ENCODE results near the gene PASK. TPM values are rescaled to one million over a fixed set of nuclear protein-coding genes. Genes with fewer than 3 reads are reported as not detected.

Gene PASK
- total RNA-seq, 2 experiments from 2014 or later: 26.8 to 84.3 TPM

DNA sequence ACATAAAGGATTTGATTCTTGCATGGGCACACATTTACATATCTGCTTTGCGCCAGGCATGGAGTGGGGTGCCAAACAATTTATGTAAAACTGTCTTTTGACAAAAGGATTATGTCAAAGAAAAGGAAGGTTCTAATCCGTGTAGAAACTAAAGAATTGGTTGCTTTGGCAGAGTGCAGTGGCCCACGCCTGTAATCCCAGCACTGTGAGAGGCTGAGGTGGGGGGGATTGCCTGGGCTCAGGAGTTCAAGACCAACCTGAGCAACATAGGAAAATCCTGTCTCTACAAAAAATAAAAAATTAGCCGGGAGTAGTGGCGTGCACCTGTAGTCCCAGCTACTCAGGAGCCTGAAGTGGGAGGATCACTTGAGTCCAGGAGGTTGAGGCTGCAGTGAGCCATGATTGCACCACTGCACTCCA is 46.1 kb downstream of the PASK start:
- no TSS peak for BruUV-seq (replicated peaks)
- DNase-seq (ENCODE audit: low spot score): no peak
- intact Hi-C loops (cut with micrococcal nuclease; ENCODE audit: unreplicated experiment): loop anchor here (2.0 kb wide), 1 partner anchor 584 kb away; the partner anchor contains the start of gene DTYMK

DNA sequence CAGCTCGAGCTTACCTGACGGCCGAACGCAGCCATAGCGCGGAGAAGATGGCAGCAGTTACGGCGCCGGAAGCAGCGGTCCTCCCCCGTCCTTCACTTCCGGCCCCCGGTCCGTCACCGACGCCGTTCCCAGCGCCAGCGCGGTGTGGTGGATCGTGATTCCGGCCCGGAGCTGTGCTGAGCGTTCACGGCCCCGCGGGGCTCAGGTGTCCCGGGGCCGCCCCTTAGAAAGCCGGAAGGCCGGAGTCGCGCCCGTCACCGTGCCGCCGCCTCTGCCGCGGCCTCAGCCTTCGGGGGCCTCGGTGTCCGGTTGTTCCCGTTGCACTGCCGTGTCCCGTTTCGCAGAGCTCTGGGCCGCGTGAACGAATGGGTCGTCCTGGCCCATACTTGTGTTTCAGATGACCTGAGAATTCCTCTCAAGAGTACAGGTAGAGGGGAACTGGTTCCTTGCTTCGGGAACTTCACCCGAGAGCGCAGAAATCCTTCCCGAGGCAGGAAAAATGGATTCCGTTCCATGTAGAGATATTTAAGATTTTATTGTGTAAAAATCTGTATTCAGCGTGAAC is 47.0 kb downstream of the PASK start, which contains the start of gene MTERF4:
Gene MTERF4 (minus strand): TSS at position 49 of the 565 bp plus-strand sequence. CDS start 14 bp downstream, at position 35.
- ChIA-PET POLR2A (interaction anchor here (0.6 kb wide), 1 partner anchor 706 kb away, joined by 3 read pairs; no protein-coding TSS in a partner anchor), CTCF (ENCODE audit: unreplicated experiment) (no interaction called here)
- Histone ChIP-seq H3K4me2 (ENCODE audit: low read length) (peak within 1 kb of the TSS; percentile 98), H3K9me3 (ENCODE audit: low read length) (no peaks in the 10 kb centered on the region), H3K36me3 (ENCODE audit: insufficient read depth, low read length) (peaks cover 33% of the 10 kb centered on the region), H3K27ac (ENCODE audit: low read depth, low read length, poor library complexity, severe bottlenecking) (peak within 1 kb of the TSS; percentile 63), H3K4me3 (ENCODE audit: low read depth, low read length, poor library complexity, severe bottlenecking) (peak within 1 kb of the TSS; percentile 82), H3K4me1 (ENCODE audit: insufficient read depth, low read length, poor library complexity, severe bottlenecking) (peaks cover 33% of the 10 kb centered on the region), H3K9me2 (ENCODE audit: insufficient read depth, low read length) (no peaks in the 10 kb centered on the region), H2AFZ (ENCODE audit: low read length) (peak within 1 kb of the TSS; percentile 93), H4K20me1 (ENCODE audit: insufficient read depth, low read length) (peaks cover 4% of the 10 kb centered on the region; the same call in 1 of the 2 replicates), H3K79me2 (ENCODE audit: insufficient read depth, low read depth, low read length) (peaks cover 45% of the 10 kb centered on the region; the same call in 1 of the 2 replicates)
- DNase-seq (ENCODE audit: low spot score): peak; percentile 93
- intact Hi-C loops (cut with micrococcal nuclease; ENCODE audit: unreplicated experiment): loop anchor here (1.0 to 2.0 kb wide), 2 partner anchors 48 to 584 kb away; partner anchors contain the start of genes DTYMK and PPP1R7
- TF ChIP-seq EZH2phosphoT487 (IDR thresholded peaks at IDR 0.05; ENCODE audit: borderline replicate concordance, low read depth, low read length): no peak
- TF ChIP-seq, protein P1, sequence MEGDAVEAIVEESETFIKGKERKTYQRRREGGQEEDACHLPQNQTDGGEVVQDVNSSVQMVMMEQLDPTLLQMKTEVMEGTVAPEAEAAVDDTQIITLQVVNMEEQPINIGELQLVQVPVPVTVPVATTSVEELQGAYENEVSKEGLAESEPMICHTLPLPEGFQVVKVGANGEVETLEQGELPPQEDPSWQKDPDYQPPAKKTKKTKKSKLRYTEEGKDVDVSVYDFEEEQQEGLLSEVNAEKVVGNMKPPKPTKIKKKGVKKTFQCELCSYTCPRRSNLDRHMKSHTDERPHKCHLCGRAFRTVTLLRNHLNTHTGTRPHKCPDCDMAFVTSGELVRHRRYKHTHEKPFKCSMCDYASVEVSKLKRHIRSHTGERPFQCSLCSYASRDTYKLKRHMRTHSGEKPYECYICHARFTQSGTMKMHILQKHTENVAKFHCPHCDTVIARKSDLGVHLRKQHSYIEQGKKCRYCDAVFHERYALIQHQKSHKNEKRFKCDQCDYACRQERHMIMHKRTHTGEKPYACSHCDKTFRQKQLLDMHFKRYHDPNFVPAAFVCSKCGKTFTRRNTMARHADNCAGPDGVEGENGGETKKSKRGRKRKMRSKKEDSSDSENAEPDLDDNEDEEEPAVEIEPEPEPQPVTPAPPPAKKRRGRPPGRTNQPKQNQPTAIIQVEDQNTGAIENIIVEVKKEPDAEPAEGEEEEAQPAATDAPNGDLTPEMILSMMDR (conservative IDR thresholded peaks at IDR 0.05; ENCODE audit: low read length): no peak
- BruUV-seq (replicated peaks): TSS peak; percentile 97

More for the DNA sequence above, 46.1 kb downstream of the PASK start:
- CTCF ChIA-PET (ENCODE audit: unreplicated experiment): no interaction called here
- H4K20me1 ChIP-seq (ENCODE audit: insufficient read depth, low read length): peaks cover 4% of the 10 kb centered on the region; the same call in 1 of the 2 replicates
- POLR2A ChIA-PET: no interaction called here
- H2AFZ ChIP-seq (ENCODE audit: low read length): peak overlapping the region; percentile 93; the same call in 1 of the 2 replicates
- peaks cover 33% of the 10 kb centered on the region for H3K4me1 ChIP-seq (ENCODE audit: insufficient read depth, low read length, poor library complexity, severe bottlenecking)
- H3K4me2 ChIP-seq (ENCODE audit: low read length): peak overlapping the region; percentile 98
- H3K27ac ChIP-seq (ENCODE audit: low read depth, low read length, poor library complexity, severe bottlenecking): peak overlapping the region; percentile 63
- TF ChIP-seq EZH2phosphoT487 (IDR thresholded peaks at IDR 0.05; ENCODE audit: borderline replicate concordance, low read depth, low read length): no peak
- TF ChIP-seq, protein P1 (conservative IDR thresholded peaks at IDR 0.05; ENCODE audit: low read length): no peak
- H3K79me2 ChIP-seq (ENCODE audit: insufficient read depth, low read depth, low read length): peaks cover 39% of the 10 kb centered on the region; the same call in 1 of the 2 replicates
- no peaks in the 10 kb centered on the region for H3K9me3 ChIP-seq (ENCODE audit: low read length)
- H3K36me3 ChIP-seq (ENCODE audit: insufficient read depth, low read length): peaks cover 31% of the 10 kb centered on the region
- peak overlapping the region; percentile 82 for H3K4me3 ChIP-seq (ENCODE audit: low read depth, low read length, poor library complexity, severe bottlenecking)
- no peaks in the 10 kb centered on the region for H3K9me2 ChIP-seq (ENCODE audit: insufficient read depth, low read length)

DNA sequence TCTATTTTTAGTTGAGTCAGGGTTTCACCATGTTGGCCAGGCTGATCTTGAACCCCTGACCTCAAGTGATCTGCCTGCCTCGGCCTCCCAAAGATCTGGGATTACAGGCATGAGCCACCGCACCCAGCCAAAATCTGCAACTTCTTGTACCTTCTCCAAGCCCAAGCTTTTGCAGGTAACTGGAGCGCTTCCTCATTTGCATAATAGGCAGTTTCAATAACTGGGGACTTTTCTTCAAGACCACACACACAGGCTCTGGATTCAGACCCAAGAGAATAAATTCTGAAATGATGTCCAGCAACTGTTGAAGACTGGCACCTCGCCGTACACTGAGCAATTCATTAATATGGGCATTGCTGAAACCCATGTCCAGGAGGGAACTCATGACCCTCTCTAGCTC is 50.0 kb downstream of the PASK start:
- H4K20me1 ChIP-seq (ENCODE audit: insufficient read depth, low read length): peaks cover 4% of the 10 kb centered on the region; the same call in 1 of the 2 replicates
- H3K4me3 ChIP-seq (ENCODE audit: low read depth, low read length, poor library complexity, severe bottlenecking): no peak overlapping the region
- ChIA-PET POLR2A (no interaction called here), CTCF (ENCODE audit: unreplicated experiment) (no interaction called here)
- DNase-seq (ENCODE audit: low spot score): no peak
- peaks cover 54% of the 10 kb centered on the region for H3K36me3 ChIP-seq (ENCODE audit: insufficient read depth, low read length)
- BruUV-seq (replicated peaks): no TSS peak
- H2AFZ ChIP-seq (ENCODE audit: low read length): no peak overlapping the region
- H3K4me1 ChIP-seq (ENCODE audit: insufficient read depth, low read length, poor library complexity, severe bottlenecking): peaks cover 41% of the 10 kb centered on the region
- H3K9me3 ChIP-seq (ENCODE audit: low read length): no peaks in the 10 kb centered on the region
- H3K79me2 ChIP-seq (ENCODE audit: insufficient read depth, low read depth, low read length): peaks cover 46% of the 10 kb centered on the region; the same call in 1 of the 2 replicates
- H3K4me2 ChIP-seq (ENCODE audit: low read length): 0 out of 2 replicates have a peak overlapping the region, but pooled peaks have one; percentile 98
- H3K27ac ChIP-seq (ENCODE audit: low read depth, low read length, poor library complexity, severe bottlenecking): no peak overlapping the region
- no peak for TF ChIP-seq EZH2phosphoT487 (IDR thresholded peaks at IDR 0.05; ENCODE audit: borderline replicate concordance, low read depth, low read length)
- TF ChIP-seq, protein P1 (conservative IDR thresholded peaks at IDR 0.05; ENCODE audit: low read length): no peak
- intact Hi-C loops (cut with micrococcal nuclease; ENCODE audit: unreplicated experiment): no loop called here
- H3K9me2 ChIP-seq (ENCODE audit: insufficient read depth, low read length): no peaks in the 10 kb centered on the region
